NCI-H1417 (cell line): ENCODE results near the gene ANO6.

Source experiments
- DNase-seq, 3 experiments: peaks; one replicate each; lab custom pipeline; 2025; lab: John Stamatoyannopoulos, UW

ANO6 gene

GRCh38 chr12:45406988-45407850, 191.3 kb downstream of the ANO6 start:
- no peak for DNase-seq

GRCh38 chr12:45407981-45408728, 192.3 kb downstream of the ANO6 start:
- DNase-seq, result no peak

GRCh38 chr12:45408729-45409114, 192.8 kb downstream of the ANO6 start:
- DNase-seq, result no peak

- no peak for DNase-seq
These were observed 194.1 kb downstream of the ANO6 start for GRCh38 chr12:45409966-45410365.

GRCh38 chr12:45411626-45412025, 195.7 kb downstream of the ANO6 start:
- DNase-seq, result no peak

- peak in 2 of 3 experiments; percentile 11 to 27 for DNase-seq
These were observed 199.5 kb downstream of the ANO6 start for GRCh38 chr12:45415393-45415817.

GRCh38 chr12:45416126-45416525, 200.2 kb downstream of the ANO6 start:
- no peak for DNase-seq

- DNase-seq, result no peak
These were observed 202.6 kb downstream of the ANO6 start for GRCh38 chr12:45418520-45418919.

- no peak for DNase-seq
These were observed 203.5 kb downstream of the ANO6 start for GRCh38 chr12:45419317-45419814.

GRCh38 chr12:45421736-45422135, 205.8 kb downstream of the ANO6 start:
- DNase-seq, result no peak

GRCh38 chr12:45423931-45424330, 208.0 kb downstream of the ANO6 start:
- no peak for DNase-seq

GRCh38 chr12:45425426-45425825, 209.5 kb downstream of the ANO6 start:
- no peak for DNase-seq

GRCh38 chr12:45426294-45426693, 210.4 kb downstream of the ANO6 start:
- no peak for DNase-seq

- DNase-seq, result no peak
These were observed 211.1 kb downstream of the ANO6 start for GRCh38 chr12:45427042-45427441.

- no peak for DNase-seq
These were observed 213.9 kb downstream of the ANO6 start for GRCh38 chr12:45429831-45430230.

GRCh38 chr12:45431126-45431525, 215.2 kb downstream of the ANO6 start:
- peak in 1 of 3 experiments; percentile 42 for DNase-seq

- DNase-seq, result no peak
These were observed 216.8 kb downstream of the ANO6 start for GRCh38 chr12:45432710-45433109.

GRCh38 chr12:45433441-45433868, 217.6 kb downstream of the ANO6 start:
- DNase-seq, result no peak

- peak in 2 of 3 experiments; percentile 14 to 20 for DNase-seq
These were observed 218.2 kb downstream of the ANO6 start for GRCh38 chr12:45434094-45434493.

GRCh38 chr12:45435945-45436710, 220.2 kb downstream of the ANO6 start:
- DNase-seq, result no peak

- no peak for DNase-seq
These were observed 223.1 kb downstream of the ANO6 start for GRCh38 chr12:45439039-45439438.

- DNase-seq, result peak in 1 of 3 experiments; percentile 45
These were observed 230.1 kb downstream of the ANO6 start for GRCh38 chr12:45446013-45446412.
